ENCODE data around the gene DZIP1. TPM values are rescaled to one million over a fixed set of nuclear protein-coding genes. Genes with fewer than 3 reads are reported as not detected.

Gene DZIP1
- polyA plus RNA-seq, 1 experiment = 32.9 TPM

GRCh38 chr13:95620030-95620824, 24.3 kb downstream of the DZIP1 start:
- ChIA-PET POLR2A (no interaction called here), CTCF (interaction anchor here (3.8 to 10.1 kb wide), 2 partner anchors 40 to 214 kb away, joined by 33 to 266 read pairs; no protein-coding TSS in a partner anchor)
- H3K27ac ChIP-seq (ENCODE audit: low read depth, low read length) = no peak overlapping the region
- no peak for DNase-seq (ENCODE audit: low read depth, low spot score)
- no peaks in the 10 kb centered on the region for H3K27me3 ChIP-seq (ENCODE audit: control insufficient read depth, insufficient read depth, low read length)
- H3K9me3 ChIP-seq (ENCODE audit: control insufficient read depth, insufficient read depth, low read length) = peaks cover 3% of the 10 kb centered on the region; the same call in 1 of the 2 replicates
- no peak overlapping the region for H3K4me3 ChIP-seq (ENCODE audit: low read depth, low read length)
- TF ChIP-seq CTCF (IDR thresholded peaks at IDR 0.05; ENCODE audit: low read depth, low read length) = no peak

- Histone ChIP-seq H3K27ac (ENCODE audit: low read depth, low read length) (no peak overlapping the region), H3K27me3 (ENCODE audit: control insufficient read depth, insufficient read depth, low read length) (no peaks in the 10 kb centered on the region), H3K4me3 (ENCODE audit: low read depth, low read length) (no peak overlapping the region), H3K9me3 (ENCODE audit: control insufficient read depth, insufficient read depth, low read length) (peaks cover 3% of the 10 kb centered on the region; the same call in 1 of the 2 replicates)
- POLR2A ChIA-PET = no interaction called here
- CTCF ChIA-PET = interaction anchor here (2.8 to 3.2 kb wide), 2 partner anchors 9 to 219 kb away, joined by 7 to 22 read pairs; no protein-coding TSS in a partner anchor
- no peak for DNase-seq (ENCODE audit: low read depth, low spot score)
- no peak for TF ChIP-seq CTCF (IDR thresholded peaks at IDR 0.05; ENCODE audit: low read depth, low read length)
Observed at GRCh38 chr13:95615539-95615938, 29.0 kb downstream of the DZIP1 start.

- Histone ChIP-seq H3K27ac (ENCODE audit: low read depth, low read length) (no peak overlapping the region), H3K9me3 (ENCODE audit: control insufficient read depth, insufficient read depth, low read length) (no peaks in the 10 kb centered on the region; the same call in 1 of the 2 replicates), H3K4me3 (ENCODE audit: low read depth, low read length) (no peak overlapping the region), H3K27me3 (ENCODE audit: control insufficient read depth, insufficient read depth, low read length) (no peaks in the 10 kb centered on the region)
- no peak for DNase-seq (ENCODE audit: low read depth, low spot score)
- ChIA-PET CTCF (interaction anchor here (2.8 to 3.2 kb wide), 2 partner anchors 10 to 219 kb away, joined by 7 to 22 read pairs; no protein-coding TSS in a partner anchor), POLR2A (no interaction called here)
- no peak for TF ChIP-seq CTCF (IDR thresholded peaks at IDR 0.05; ENCODE audit: low read depth, low read length)
Observed at GRCh38 chr13:95614641-95615245, 29.8 kb downstream of the DZIP1 start.

GRCh38 chr13:95608640-95609323, 35.7 kb downstream of the DZIP1 start:
- no peak for DNase-seq (ENCODE audit: low read depth, low spot score)
- CTCF ChIA-PET = interaction anchor here (1.1 to 3.0 kb wide), 5 partner anchors 15 to 225 kb away, joined by 4 to 29 read pairs (median 4); no protein-coding TSS in a partner anchor
- no peaks in the 10 kb centered on the region for H3K9me3 ChIP-seq (ENCODE audit: control insufficient read depth, insufficient read depth, low read length)
- no peak overlapping the region for H3K4me3 ChIP-seq (ENCODE audit: low read depth, low read length)
- POLR2A ChIA-PET = no interaction called here
- H3K27me3 ChIP-seq (ENCODE audit: control insufficient read depth, insufficient read depth, low read length) = no peaks in the 10 kb centered on the region
- TF ChIP-seq CTCF (IDR thresholded peaks at IDR 0.05; ENCODE audit: low read depth, low read length) = no peak
- H3K27ac ChIP-seq (ENCODE audit: low read depth, low read length) = no peak overlapping the region
